HAP-1 (cell line): Measurements from ENCODE around the gene UBE2E1.
"Not testable (repeated sequence)": the region's sequence is repeated elsewhere in the genome, so short reads cannot be mapped to it uniquely, and the experiment has no call there.

ENCODE experiments used
- DNase-seq, 2 experiments: peaks; one replicate each; pipeline ENCODE4 v3.0.0-alpha.2; 2016 to 2020; ENCODE audit warnings: low spot score in 2 of 2
- H3K27me3 ChIP-seq: fragments of 250-450 bp; sonication (Bioruptor Pico); 2 replicates; pipeline ENCODE4 v1.5.1; 2020; ENCODE audit warnings: low read depth, mild to moderate bottlenecking, moderate library complexity
- H3K36me3 ChIP-seq: fragments of 250-450 bp; sonication (Bioruptor Pico); replicated peaks from 2 replicates; pipeline ENCODE4 v1.5.1; 2020; ENCODE audit warnings: mild to moderate bottlenecking
- H3K4me1 ChIP-seq: fragments of 250-450 bp; sonication (Bioruptor Pico); 2 replicates; pipeline ENCODE4 v1.5.1; 2020; ENCODE audit warnings: mild to moderate bottlenecking
- H3K4me3 ChIP-seq: fragments of 250-450 bp; sonication (Bioruptor Pico); 2 replicates; pipeline ENCODE4 v1.5.1; 2020; ENCODE audit warnings: mild to moderate bottlenecking, moderate library complexity
- H3K9me3 ChIP-seq: fragments of 250-450 bp; sonication (Bioruptor Pico); 2 replicates; pipeline ENCODE4 v1.5.1; 2020; ENCODE audit warnings: mild to moderate bottlenecking, moderate library complexity
- in situ Hi-C: fragments of 300-500 bp; cut with MboI; formaldehyde crosslinking; loops from 3 replicates; pipeline ENCODE4 v1.14.3; 2020; ENCODE audit warnings: low sequenced_read_pairs, inconsistent platforms, mixed read lengths

UBE2E1 gene

GRCh38 chr3:23834082-23834870 is 28.5 kb downstream of the UBE2E1 start:
- no peaks in the 10 kb centered on the region for H3K9me3 ChIP-seq
- no peak for DNase-seq
- no peaks in the 10 kb centered on the region for H3K27me3 ChIP-seq
- in situ Hi-C loops, result no loop called here
- H3K4me1 ChIP-seq, result no peaks in the 10 kb centered on the region
- no peaks in the 10 kb centered on the region for H3K36me3 ChIP-seq
- no peak overlapping the region for H3K4me3 ChIP-seq

- Histone ChIP-seq H3K4me3 (no peak overlapping the region), H3K27me3 (no peaks in the 10 kb centered on the region), H3K4me1 (peaks cover 5% of the 10 kb centered on the region), H3K36me3 (no peaks in the 10 kb centered on the region), H3K9me3 (no peaks in the 10 kb centered on the region)
- in situ Hi-C loops, result no loop called here
- DNase-seq, result no peak
These were observed 29.3 kb downstream of the UBE2E1 start for GRCh38 chr3:23835087-23835486.

GRCh38 chr3:23835802-23836201 is 30.0 kb downstream of the UBE2E1 start:
- Histone ChIP-seq H3K4me1 (peaks cover 12% of the 10 kb centered on the region), H3K36me3 (no peaks in the 10 kb centered on the region), H3K9me3 (no peaks in the 10 kb centered on the region), H3K4me3 (no peak overlapping the region), H3K27me3 (no peaks in the 10 kb centered on the region)
- no peak for DNase-seq
- in situ Hi-C loops, result no loop called here

- Histone ChIP-seq H3K4me3 (no peak overlapping the region), H3K27me3 (no peaks in the 10 kb centered on the region), H3K9me3 (no peaks in the 10 kb centered on the region), H3K4me1 (peaks cover 18% of the 10 kb centered on the region), H3K36me3 (no peaks in the 10 kb centered on the region)
- DNase-seq, result no peak
- in situ Hi-C loops, result no loop called here
These were observed 30.9 kb downstream of the UBE2E1 start for GRCh38 chr3:23836536-23837230.

GRCh38 chr3:23837286-23837685 is 31.5 kb downstream of the UBE2E1 start:
- in situ Hi-C loops, result no loop called here
- H3K4me1 ChIP-seq, result peaks cover 25% of the 10 kb centered on the region
- H3K9me3 ChIP-seq, result no peaks in the 10 kb centered on the region
- no peaks in the 10 kb centered on the region for H3K36me3 ChIP-seq
- H3K4me3 ChIP-seq, result no peak overlapping the region
- no peak for DNase-seq
- H3K27me3 ChIP-seq, result no peaks in the 10 kb centered on the region

- Histone ChIP-seq H3K36me3 (no peaks in the 10 kb centered on the region), H3K4me1 (peaks cover 29% of the 10 kb centered on the region), H3K27me3 (no peaks in the 10 kb centered on the region), H3K4me3 (no peak overlapping the region), H3K9me3 (no peaks in the 10 kb centered on the region)
- in situ Hi-C loops, result no loop called here
- no peak for DNase-seq
These were observed 31.9 kb downstream of the UBE2E1 start for GRCh38 chr3:23837691-23838090.

- in situ Hi-C loops, result no loop called here
- peak in 1 of 2 experiments; percentile 21 for DNase-seq
- H3K9me3 ChIP-seq, result no peaks in the 10 kb centered on the region
- H3K4me1 ChIP-seq, result peaks cover 32% of the 10 kb centered on the region
- no peak overlapping the region for H3K4me3 ChIP-seq
- H3K36me3 ChIP-seq, result no peaks in the 10 kb centered on the region
- H3K27me3 ChIP-seq, result no peaks in the 10 kb centered on the region
These were observed 34.8 kb downstream of the UBE2E1 start for GRCh38 chr3:23840521-23840920.

GRCh38 chr3:23843869-23844268 is 38.1 kb downstream of the UBE2E1 start:
- Histone ChIP-seq H3K36me3 (no peaks in the 10 kb centered on the region; the same call in none of the 2 replicates), H3K27me3 (no peaks in the 10 kb centered on the region), H3K4me3 (no peak overlapping the region), H3K9me3 (no peaks in the 10 kb centered on the region), H3K4me1 (peaks cover 32% of the 10 kb centered on the region)
- no peak for DNase-seq
- in situ Hi-C loops, result no loop called here

GRCh38 chr3:23845326-23846216 is 39.8 kb downstream of the UBE2E1 start:
- peaks cover 5% of the 10 kb centered on the region; the same call in 1 of the 2 replicates for H3K9me3 ChIP-seq
- DNase-seq, result no peak
- H3K4me3 ChIP-seq, result no peak overlapping the region
- H3K4me1 ChIP-seq, result peaks cover 22% of the 10 kb centered on the region
- in situ Hi-C loops, result no loop called here
- peaks cover 4% of the 10 kb centered on the region for H3K36me3 ChIP-seq
- no peaks in the 10 kb centered on the region for H3K27me3 ChIP-seq

GRCh38 chr3:23849462-23849861 is 43.7 kb downstream of the UBE2E1 start:
- H3K4me1 ChIP-seq, DNase-seq, H3K27me3 ChIP-seq, H3K9me3 ChIP-seq, H3K36me3 ChIP-seq, H3K4me3 ChIP-seq, in situ Hi-C loops: not testable (repeated sequence)

GRCh38 chr3:23856286-23856685 is 50.5 kb downstream of the UBE2E1 start:
- Histone ChIP-seq H3K4me1 (no peaks in the 10 kb centered on the region; the same call in 1 of the 2 replicates), H3K4me3 (no peak overlapping the region), H3K9me3 (0 out of 2 replicates have a peak, but pooled peaks cover under 1% of the 10 kb centered on the region), H3K36me3 (peaks cover 4% of the 10 kb centered on the region), H3K27me3 (no peaks in the 10 kb centered on the region)
- no peak for DNase-seq
- in situ Hi-C loops, result no loop called here

- Histone ChIP-seq H3K4me1 (no peaks in the 10 kb centered on the region; the same call in 1 of the 2 replicates), H3K27me3 (no peaks in the 10 kb centered on the region), H3K9me3 (no peaks in the 10 kb centered on the region), H3K4me3 (no peak overlapping the region), H3K36me3 (no peaks in the 10 kb centered on the region; the same call in 1 of the 2 replicates)
- in situ Hi-C loops, result no loop called here
- no peak for DNase-seq
These were observed 53.4 kb downstream of the UBE2E1 start for GRCh38 chr3:23859012-23859743.

GRCh38 chr3:23859839-23860382 is 54.2 kb downstream of the UBE2E1 start:
- in situ Hi-C loops, result no loop called here
- Histone ChIP-seq H3K4me1 (no peaks in the 10 kb centered on the region; the same call in 1 of the 2 replicates), H3K9me3 (no peaks in the 10 kb centered on the region)

More at GRCh38 chr3:23859839-23860382, 54.2 kb downstream of the UBE2E1 start:
- Histone ChIP-seq H3K36me3 (peaks cover 2% of the 10 kb centered on the region; the same call in 1 of the 2 replicates), H3K4me3 (no peak overlapping the region), H3K27me3 (no peaks in the 10 kb centered on the region)
- no peak for DNase-seq
